ENCODE results near the gene METAP1.
"Not testable (repeated sequence)": the region's sequence is repeated elsewhere in the genome, so short reads cannot be mapped to it uniquely, and the experiment has no call there.

METAP1 gene

DNA sequence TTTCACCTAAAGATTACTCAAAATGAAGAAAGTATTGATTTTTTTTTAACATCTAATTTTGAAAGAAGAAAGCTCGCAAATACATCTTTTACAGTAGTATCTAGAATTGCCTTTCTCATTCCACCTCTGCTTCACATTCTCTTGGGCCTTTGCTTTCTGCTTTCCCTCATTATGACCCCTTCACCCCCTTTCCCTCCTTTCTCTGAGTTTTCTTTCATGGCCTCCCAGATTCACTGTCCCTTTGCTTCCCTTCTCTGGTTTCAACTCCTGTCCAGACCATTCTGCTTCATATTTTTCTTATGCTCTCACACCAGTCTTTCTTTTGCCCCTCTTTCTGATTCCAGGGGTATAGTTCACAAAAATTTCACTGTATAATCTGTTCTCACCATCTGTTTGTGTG, 64.0 kb downstream of the METAP1 start:
- no peak for DNase-seq (ENCODE audit: low read depth in 2 of 2)

DNA sequence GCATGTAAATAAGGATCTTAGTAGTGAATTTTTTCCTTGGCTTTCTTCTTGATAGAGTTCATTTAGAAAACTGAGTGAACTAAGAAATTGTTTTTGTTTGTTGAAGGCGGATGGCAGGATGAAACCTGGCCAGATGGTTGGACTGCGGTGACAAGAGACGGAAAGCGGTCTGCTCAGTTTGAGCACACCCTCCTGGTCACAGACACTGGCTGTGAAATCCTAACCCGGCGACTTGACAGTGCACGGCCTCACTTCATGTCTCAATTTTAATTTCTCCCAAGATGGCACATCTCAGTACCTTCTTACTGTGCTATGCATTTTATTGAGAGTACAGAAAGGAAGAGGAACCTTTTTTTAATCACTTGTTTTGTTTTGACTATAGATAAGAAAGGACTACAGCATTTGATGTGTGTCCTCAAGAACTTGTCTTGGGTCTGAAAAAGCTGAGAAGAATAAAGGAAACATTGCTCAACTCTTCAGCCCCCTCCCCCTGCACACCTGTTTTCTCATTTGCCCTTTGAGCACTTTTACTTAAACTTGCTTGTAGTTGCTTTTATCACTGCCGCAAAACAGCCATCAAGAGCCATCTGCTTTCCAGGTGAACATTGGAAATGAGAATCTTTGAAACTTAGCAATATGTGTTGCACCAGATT, 65.7 kb downstream of the METAP1 start:
- no peak for DNase-seq (ENCODE audit: low read depth in 2 of 2)

- DNase-seq (ENCODE audit: low read depth in 2 of 2): no peak
Measured at GRCh38 chr4:99062120-99062519, 66.6 kb downstream of the METAP1 start.

- not testable (repeated sequence) for DNase-seq (ENCODE audit: low read depth in 2 of 2)
Measured at GRCh38 chr4:99065521-99065920, 70.0 kb downstream of the METAP1 start.

DNA sequence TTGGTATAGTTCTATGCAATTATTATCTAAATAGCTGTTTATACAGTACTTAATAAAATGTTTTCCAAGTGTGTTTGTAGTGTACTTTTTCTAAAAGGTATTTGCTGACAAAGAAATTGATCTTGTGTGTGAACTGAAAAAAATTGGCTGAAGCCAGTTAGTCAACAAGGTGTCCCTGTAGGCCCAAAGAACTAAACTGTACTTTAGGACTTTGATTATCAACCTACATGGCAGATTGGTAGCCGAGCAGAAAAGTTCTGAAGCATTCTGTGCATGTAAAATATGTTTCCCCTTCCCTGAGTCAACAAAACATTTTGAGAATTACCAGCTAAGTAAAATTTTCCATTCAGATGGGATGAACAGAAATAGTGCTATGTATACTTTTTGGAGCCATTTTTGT, 72.1 kb downstream of the METAP1 start:
- DNase-seq (ENCODE audit: low read depth in 2 of 2): no peak

- DNase-seq (ENCODE audit: low read depth in 2 of 2): no peak
Measured at GRCh38 chr4:99071159-99071558, 75.6 kb downstream of the METAP1 start.

GRCh38 chr4:99074816-99075215, 79.3 kb downstream of the METAP1 start:
- no peak for DNase-seq (ENCODE audit: low read depth in 2 of 2)

DNA sequence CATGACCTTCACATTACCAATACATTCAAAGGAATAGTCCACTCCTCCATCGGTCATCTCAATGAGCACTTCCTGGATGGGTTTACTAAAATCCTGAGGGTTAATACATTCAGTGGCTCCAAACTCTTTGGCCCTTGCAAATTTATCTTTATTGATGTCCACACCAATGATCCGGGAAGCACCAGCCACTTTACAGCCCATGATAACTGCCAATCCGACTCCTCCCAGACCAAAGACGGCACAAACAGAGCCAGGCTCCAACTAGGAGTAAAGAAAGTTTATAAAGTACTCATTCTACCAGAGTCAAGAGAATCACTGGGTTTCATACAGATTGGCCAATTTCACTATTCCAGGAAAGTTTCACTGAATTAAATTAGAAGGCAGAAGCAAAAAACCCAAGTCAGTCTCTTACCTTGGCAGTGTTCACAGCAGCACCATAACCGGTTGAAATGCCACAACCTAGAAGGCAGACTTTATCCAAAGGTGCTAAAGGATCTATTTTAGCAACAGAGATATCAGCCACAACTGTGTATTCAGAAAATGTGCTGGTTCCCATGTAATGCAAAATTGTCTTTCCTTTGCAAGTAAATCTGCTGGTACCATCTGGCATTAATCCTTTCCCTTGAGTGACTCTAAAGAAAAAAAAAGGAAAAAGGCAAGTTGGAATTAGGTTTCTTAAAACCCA, 80.9 kb downstream of the METAP1 start:
- no peak for DNase-seq (ENCODE audit: low read depth in 2 of 2)

DNA sequence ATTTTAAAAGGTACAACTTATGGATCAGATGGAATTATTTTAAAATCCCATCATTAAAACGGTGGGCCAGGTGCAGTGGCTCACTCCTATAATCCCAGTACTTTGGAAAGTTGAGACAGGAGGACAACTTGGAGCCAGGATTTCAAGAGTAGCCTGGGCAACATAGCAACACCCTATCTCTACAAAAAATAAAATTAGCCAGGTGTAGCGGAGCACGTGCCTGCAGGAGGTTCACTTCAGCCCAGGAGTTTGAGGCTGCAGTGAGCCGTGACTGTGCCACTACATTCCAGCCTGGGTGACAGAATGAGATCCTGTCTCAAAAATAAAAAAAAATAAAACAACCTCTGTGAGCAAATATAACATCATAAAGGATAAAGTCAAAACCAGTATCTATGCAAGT, 81.7 kb downstream of the METAP1 start:
- DNase-seq (ENCODE audit: low read depth in 2 of 2): no peak

DNA sequence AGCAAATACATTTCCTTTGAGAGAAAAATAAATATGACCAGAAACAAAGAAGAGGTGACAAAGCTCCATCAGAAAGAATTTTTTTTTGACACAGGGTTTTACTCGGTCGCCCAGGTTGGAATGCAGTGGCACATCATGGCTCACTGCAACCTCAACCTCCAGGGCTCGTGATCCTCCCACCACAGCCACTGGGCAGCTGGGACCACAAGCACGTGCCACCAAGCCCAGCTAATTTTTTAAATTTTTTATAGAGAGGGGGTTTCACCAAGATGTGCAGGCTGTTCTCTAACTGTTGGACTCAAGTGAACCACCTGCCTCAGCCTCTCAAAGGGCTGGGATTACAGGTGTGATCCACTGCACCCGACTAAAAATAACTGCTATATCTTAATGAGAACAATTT, 82.8 kb downstream of the METAP1 start:
- no peak for DNase-seq (ENCODE audit: low read depth in 2 of 2)

DNA sequence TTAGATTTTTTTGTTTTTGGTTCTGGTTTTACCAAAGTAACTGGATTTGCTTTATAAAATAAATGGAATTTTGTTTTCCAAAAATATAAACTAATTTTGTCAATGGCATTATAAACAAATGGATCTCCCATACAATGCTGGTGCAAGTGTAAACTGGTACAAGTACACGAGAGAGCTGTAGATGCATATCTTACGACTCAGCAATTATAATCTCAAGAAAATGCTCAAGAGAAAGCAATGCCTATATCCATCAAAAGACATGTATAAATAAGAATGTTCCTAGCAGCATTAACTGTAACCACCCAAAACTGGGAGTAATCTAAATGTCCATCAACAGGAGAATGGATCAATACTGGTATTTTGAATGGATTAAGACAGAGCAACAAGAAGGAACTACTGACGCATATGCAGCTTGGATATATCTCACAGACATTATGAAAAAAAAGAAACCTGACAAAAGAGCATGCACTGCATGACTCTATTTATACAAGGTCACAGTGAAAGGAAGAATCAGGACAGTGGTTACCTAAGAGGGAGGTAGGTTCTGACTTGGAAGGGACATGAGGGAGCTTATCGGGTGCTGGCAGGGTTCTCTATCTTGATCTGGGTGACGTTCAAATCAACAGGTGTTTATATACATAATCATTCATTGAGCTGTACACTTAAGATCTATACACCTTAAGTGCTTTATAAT, 83.6 kb downstream of the METAP1 start:
- DNase-seq (ENCODE audit: low read depth in 2 of 2): no peak

GRCh38 chr4:99079625-99080295, 84.2 kb downstream of the METAP1 start:
- DNase-seq (ENCODE audit: low read depth in 2 of 2): no peak

DNA sequence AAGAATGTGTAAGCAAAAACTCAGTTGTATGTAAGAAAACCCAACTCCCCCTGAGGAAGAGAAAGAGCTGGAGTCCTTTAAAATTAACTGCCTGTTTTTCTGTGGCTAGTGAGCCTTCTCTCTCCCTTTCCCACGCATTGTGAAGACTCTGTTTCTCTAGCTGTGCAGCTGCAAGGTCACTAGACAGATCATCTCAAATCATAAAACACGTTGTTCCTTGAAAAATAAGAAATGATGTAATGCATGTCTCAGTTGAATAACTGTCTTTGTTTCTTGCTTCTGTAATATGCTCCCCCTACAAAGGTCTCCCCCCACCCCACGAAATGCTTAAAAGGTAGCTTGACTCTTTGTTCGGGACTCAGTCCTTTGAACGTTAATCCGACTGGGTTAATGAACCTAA, 85.3 kb downstream of the METAP1 start:
- not testable (repeated sequence) for DNase-seq (ENCODE audit: low read depth in 2 of 2)

DNA sequence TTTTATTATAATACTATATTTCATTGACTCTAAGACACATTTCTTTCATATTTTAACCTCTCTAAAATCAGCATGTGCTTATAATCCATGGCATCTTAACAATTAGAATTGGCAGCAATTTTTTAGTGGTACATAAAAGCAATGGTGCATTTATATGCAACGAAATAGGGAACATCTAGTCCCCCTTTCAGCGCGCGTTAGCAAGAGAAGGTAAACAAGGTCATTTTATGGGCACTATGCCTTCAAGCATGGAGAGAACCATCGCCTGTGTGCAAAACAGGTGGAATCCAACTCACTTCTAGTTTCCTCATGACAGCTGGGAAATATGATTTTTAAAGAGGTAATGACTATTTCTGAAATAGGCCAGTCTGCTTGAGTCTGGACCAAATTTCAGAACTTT, 86.7 kb downstream of the METAP1 start:
- no peak for DNase-seq (ENCODE audit: low read depth in 2 of 2)

GRCh38 chr4:99084595-99084994, 89.1 kb downstream of the METAP1 start:
- no peak for DNase-seq (ENCODE audit: low read depth in 2 of 2)

GRCh38 chr4:99088023-99088449, 92.5 kb downstream of the METAP1 start:
- peak in 1 of 2 donors; percentile 2 for DNase-seq (ENCODE audit: low read depth in 2 of 2)

DNA sequence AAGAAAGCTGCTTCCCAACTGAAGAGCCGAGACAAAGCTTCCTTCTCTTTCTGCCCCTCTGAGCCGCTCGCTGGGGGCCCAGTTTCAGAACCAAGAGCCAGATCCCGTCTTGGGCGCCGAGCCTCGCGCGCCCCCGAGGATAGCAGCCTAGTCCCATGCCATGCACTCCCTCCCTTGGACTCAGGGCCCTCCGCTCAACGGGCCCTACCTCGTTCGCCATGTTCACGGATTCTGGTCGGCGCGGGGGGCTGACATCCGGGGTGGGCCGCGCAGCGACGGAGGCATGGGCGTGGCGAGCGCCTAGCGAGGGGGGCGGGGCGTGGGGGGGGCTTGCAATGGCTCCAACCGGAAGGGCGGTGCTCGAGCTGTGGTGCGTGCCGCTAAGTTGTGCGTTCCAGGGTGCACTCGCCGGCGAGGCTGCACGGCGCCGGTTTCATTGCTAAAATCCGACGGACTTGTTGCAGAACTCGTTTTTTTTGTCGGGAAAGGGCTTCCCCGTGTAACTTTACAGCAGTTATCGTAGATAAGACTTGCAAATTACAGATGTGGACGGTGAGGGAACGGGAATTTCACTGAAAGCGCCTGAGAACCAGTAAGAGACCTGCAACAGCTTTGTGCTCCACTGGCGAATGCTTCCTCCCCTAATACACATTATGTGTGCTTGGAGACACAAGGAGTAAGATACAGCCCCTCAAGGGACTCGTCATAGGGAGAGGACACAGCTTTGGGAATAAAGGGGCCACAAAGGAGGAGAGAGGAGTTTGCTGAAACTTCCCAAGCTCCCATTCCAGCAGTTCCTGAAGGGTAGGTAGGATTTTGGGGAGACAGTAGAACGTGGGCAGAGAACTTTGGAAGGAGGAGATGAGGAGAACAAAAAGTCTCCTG, 93.2 kb downstream of the METAP1 start, which contains the start of gene ADH5:
Gene ADH5 (minus strand): TSS at position 308 of the 885 bp plus-strand sequence. CDS start 88 bp downstream, at position 220.
- peak; percentile 78 to 87 for DNase-seq (ENCODE audit: low read depth in 2 of 2)

DNA sequence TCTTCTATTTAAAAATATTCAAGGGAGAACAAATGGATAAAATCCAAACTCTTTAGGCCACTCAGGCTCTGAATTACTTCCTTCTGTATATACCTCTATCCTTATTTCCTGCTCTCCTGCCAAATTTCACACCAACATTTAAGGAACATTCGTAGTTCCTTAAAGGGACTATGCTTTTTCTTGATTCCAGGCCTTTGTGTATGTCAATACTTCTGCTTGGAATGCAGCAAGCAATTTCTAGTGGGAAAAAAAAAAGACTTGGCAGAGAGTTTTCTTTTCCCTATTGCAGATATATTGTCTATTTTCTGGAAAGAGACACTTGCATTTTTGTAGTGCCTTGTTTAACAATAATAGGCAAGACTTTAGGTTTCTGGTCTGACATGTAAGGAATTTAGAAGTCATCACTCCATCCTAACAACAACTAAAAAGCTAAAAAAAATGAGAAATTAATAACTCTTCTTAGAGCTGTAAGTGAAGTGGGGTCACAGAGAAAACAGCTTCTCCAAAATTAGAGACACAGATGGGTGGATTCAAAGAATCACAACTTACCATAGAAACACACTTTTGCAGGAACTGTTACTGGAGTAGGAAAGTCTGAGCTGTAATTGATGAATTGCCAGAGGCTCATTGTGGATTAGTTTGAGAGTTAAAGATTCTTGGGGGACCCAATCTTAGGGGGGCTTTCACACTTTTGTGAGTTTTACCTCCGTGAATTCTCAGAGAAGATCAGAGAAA, 95.1 kb downstream of the METAP1 start:
- no peak for DNase-seq (ENCODE audit: low read depth in 2 of 2)

DNA sequence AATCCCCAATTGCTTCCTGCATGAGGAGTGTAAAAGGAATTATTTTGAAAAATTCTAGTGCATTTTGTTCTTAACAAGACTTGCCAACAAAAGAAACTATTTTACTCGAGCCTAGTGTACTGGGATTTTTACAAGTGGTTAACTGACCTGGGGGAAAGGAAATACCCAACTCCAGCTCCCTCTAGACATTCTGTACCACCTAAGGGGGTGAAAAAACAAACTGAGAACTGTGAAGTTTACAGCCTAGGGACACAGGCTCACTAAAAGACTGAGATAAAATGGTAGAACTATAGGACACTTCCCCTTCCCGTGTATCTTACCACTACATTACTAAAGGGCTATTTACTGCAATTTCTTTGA, 95.7 kb downstream of the METAP1 start:
- no peak for DNase-seq (ENCODE audit: low read depth in 2 of 2)

- not testable (repeated sequence) for DNase-seq (ENCODE audit: low read depth in 2 of 2)
Measured at GRCh38 chr4:99091841-99092240, 96.3 kb downstream of the METAP1 start.

GRCh38 chr4:99099311-99099710, 103.8 kb downstream of the METAP1 start:
- DNase-seq (ENCODE audit: low read depth in 2 of 2): no peak
